22Rv1 (cell line): ENCODE results near the gene KDM4B.

Source experiments
- H3K27ac ChIP-seq: fragments of 450-650 bp; 2 replicates; pipeline ENCODE4 v1.5.1; 2017
- ZFX ChIP-seq: fragments of 450-650 bp; IDR thresholded peaks from 2 replicates; pipeline ENCODE4 v1.6.1; 2017; ENCODE audit warnings: antibody characterized with exemption, borderline replicate concordance
- TF ChIP-seq, protein P1 (sequence below): fragments of 450-650 bp; IDR thresholded peaks from 2 replicates; pipeline ENCODE4 v1.5.1; 2017; ENCODE audit warnings: mild to moderate bottlenecking

Gene KDM4B

DNA sequence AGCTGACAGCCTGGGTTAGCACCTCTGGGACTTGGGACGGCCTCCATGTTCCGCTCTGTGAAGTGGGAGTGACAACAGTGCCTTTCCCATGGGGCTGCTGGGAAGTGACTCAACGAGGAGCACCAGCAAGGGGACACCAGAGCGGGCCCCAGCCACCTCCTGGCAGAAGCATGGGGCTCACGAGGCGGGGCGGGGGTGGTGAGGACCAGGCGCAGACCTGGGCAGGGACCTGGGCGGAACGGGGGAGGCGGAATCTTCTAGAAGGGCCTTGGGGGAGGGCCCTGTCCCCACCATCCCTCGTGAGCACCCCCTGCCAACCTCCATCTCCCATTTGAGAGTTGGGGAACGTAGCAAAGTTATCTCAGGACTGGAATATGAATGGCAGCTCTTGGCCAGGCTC, 37.9 kb downstream of the KDM4B start:
- no peak for TF ChIP-seq ZFX
- TF ChIP-seq, protein P1, sequence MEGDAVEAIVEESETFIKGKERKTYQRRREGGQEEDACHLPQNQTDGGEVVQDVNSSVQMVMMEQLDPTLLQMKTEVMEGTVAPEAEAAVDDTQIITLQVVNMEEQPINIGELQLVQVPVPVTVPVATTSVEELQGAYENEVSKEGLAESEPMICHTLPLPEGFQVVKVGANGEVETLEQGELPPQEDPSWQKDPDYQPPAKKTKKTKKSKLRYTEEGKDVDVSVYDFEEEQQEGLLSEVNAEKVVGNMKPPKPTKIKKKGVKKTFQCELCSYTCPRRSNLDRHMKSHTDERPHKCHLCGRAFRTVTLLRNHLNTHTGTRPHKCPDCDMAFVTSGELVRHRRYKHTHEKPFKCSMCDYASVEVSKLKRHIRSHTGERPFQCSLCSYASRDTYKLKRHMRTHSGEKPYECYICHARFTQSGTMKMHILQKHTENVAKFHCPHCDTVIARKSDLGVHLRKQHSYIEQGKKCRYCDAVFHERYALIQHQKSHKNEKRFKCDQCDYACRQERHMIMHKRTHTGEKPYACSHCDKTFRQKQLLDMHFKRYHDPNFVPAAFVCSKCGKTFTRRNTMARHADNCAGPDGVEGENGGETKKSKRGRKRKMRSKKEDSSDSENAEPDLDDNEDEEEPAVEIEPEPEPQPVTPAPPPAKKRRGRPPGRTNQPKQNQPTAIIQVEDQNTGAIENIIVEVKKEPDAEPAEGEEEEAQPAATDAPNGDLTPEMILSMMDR, result no peak
- H3K27ac ChIP-seq, result peak overlapping the region; percentile 46

DNA sequence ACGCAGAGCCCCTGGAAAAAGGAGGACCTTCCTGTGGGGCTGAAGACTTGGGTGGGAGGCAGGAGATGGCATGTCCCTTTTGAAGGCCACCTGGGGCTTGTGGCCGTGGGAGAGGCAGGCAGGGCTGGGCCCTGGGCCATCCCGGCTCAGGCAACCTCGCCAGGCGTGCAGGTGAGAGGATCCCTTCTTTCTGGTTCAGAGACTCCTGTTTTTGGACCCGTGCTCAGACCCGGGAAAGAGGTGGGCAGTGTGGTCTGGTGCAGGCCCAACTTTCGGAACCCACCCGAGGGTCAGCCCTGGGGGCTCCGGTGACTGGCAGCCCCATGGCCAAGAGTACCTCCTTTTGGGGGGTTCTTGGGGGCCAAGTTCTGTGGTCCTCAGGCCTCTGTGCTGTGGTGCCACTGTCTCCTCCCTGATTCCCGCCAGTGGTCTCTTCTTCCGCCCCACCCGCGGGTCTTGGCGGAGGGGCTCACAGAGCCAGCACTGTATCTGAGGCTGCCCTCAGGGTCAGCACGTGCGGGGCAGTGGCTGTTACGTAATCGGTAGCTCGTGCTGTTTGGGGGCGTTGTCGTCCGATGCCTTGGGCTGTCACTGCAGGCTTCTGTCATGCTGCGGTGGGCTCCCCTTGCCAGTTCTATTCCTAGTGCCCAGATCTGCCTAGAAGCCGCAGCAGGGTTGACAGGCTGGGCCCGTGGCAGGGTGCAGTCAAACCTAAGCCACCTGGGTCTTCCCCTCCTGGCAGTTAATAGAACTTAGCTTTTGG, 42.7 kb downstream of the KDM4B start:
- no peak overlapping the region for H3K27ac ChIP-seq
- TF ChIP-seq ZFX, result no peak
- TF ChIP-seq, protein P1, result no peak

DNA sequence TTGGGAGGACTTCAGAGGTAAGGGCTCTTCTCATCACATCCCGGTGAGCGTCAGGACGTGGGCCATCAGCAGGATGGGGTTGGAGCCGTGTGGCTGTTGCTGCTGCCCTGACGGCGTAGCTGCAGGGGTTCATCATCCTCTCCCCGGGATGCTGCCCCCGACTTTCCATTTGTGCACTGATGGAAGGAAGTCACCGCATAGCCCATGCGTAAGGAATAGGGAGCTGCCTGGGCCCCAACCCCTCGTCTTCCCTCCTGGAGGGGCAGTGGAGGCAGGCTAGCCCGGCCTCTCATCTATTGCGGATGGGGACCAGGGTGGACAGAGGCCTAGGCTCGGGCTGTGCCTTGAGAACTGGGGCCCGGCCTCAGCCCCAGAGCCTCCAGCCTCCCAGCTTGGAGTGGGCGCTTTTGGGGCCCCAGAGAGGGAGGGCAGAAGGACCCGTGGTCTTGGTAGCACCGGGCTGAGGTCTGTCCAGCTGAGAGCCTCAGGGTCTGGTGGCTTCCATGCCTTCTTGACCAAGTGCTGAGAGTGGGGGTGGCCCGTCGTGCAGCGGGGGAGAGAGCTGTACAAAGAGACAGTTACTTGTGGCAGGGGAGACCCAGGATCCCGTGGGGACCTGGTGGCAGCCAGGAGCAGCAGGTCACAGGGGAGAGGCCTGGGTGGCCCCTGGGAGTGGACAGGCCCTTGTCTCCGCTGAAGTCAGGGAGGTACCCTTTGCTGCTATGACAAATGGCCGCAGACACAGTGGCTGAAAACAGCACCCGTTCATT, 44.0 kb downstream of the KDM4B start:
- no peak for TF ChIP-seq ZFX
- TF ChIP-seq, protein P1, result no peak
- H3K27ac ChIP-seq, result no peak overlapping the region

DNA sequence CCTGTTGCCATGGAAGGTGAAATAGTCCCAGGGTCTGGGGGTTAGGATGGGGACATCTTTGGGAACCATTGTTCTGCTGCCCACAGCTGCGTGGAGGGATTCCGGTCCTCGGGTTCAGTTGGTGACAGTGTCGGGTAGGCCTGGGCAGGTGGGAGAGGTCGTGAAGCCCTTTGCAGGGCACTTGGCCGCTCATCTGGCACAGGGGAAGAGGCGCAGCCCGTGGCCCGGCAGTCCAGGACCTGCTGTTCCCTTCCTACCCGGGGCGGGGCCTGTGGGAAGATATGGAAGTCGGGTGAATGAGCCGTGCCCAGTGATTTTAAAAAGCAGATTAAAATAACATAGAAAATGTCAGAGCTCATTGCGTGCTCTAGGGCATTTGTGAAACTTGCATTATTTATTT, 44.8 kb downstream of the KDM4B start:
- TF ChIP-seq, protein P1, result no peak
- TF ChIP-seq ZFX, result no peak
- no peak overlapping the region for H3K27ac ChIP-seq

DNA sequence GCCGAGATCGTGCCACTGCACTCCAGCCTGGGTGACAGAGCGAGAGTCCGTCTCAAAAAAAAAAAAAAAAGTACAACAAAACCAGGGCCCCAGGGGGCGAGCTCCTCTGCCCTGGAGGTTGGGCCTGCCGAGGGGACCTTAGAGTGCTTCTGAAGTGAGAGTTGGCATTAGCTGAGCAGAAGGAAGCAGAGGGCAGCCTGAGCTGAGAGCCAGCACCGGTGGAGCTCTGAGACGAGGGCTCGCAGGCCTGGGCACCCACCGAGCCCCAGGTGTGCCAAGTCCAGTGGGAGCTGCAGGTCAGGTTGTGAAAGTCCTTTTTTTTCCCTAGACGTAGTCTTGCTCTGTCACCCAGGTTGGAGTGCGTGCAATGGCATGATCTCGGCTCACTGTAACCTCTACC, 46.0 kb downstream of the KDM4B start:
- H3K27ac ChIP-seq, result no peak overlapping the region
- no peak for TF ChIP-seq ZFX
- TF ChIP-seq, protein P1, result no peak

DNA sequence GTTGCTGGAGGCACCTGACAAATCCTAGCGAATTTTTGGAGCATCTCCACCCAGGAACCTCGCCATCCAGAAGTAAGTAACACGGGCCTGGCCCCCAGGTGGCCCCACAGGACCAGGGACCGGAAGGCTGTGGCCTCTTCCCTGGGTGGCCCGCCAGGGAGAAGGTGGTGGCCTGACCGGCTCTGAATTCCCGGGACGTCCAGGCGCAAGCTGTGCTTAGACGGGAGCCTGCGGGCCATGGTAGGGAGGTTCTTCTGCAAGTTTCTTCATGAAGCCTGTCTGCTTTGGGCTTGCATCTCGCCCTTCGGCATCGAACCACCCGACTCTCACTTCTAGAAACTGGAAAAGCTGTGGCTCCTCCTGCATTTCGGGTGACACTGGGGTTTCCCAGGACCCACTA, 47.4 kb downstream of the KDM4B start:
- no peak for TF ChIP-seq ZFX
- TF ChIP-seq, protein P1, result no peak
- H3K27ac ChIP-seq, result no peak overlapping the region

DNA sequence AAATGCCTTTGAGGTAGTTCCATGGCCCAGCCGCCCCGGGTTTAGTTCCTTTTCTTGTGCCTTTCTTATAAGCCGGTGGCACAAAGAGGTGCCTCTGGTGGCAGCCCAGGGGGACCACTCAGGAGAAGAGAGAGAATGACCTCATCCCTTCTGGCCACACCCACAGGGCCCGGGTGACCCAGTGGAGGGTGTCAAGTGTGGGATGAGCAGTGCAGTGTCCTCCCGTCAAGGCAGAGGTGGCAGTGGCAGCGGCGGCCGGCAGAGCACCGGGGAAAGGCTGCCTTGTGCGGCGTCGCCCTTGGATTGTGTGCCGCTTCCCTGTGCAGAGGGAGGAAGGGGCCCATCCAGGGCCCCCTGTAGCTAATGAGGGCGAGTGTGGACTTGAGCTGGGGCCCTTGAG, 47.9 kb downstream of the KDM4B start:
- TF ChIP-seq ZFX, result no peak
- no peak overlapping the region for H3K27ac ChIP-seq
